ENCODE results near the gene PARD3.

The PARD3 gene

GRCh38 chr10:34127676-34128075, 687.4 kb downstream of the PARD3 start:
- TF ChIP-seq, protein P1, sequence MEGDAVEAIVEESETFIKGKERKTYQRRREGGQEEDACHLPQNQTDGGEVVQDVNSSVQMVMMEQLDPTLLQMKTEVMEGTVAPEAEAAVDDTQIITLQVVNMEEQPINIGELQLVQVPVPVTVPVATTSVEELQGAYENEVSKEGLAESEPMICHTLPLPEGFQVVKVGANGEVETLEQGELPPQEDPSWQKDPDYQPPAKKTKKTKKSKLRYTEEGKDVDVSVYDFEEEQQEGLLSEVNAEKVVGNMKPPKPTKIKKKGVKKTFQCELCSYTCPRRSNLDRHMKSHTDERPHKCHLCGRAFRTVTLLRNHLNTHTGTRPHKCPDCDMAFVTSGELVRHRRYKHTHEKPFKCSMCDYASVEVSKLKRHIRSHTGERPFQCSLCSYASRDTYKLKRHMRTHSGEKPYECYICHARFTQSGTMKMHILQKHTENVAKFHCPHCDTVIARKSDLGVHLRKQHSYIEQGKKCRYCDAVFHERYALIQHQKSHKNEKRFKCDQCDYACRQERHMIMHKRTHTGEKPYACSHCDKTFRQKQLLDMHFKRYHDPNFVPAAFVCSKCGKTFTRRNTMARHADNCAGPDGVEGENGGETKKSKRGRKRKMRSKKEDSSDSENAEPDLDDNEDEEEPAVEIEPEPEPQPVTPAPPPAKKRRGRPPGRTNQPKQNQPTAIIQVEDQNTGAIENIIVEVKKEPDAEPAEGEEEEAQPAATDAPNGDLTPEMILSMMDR (IDR thresholded peaks at IDR 0.05; ENCODE audit: low read depth, low read length), result no peak
- no peak overlapping the region for H3K27ac ChIP-seq
- H3K9me3 ChIP-seq (ENCODE audit: severe bottlenecking), result no peaks in the 10 kb centered on the region
- H3K36me3 ChIP-seq, result no peaks in the 10 kb centered on the region
- no peaks in the 10 kb centered on the region for H3K27me3 ChIP-seq (ENCODE audit: insufficient read depth, low read depth, severe bottlenecking)
- H3K4me3 ChIP-seq (ENCODE audit: low read depth, low read length), result no peak overlapping the region
- DNase-seq, result no peak

GRCh38 chr10:34126371-34127151, 688.5 kb downstream of the PARD3 start:
- no peak overlapping the region for H3K27ac ChIP-seq
- no peaks in the 10 kb centered on the region for H3K27me3 ChIP-seq (ENCODE audit: insufficient read depth, low read depth, severe bottlenecking)
- TF ChIP-seq, protein P1 (IDR thresholded peaks at IDR 0.05; ENCODE audit: low read depth, low read length), result no peak
- no peaks in the 10 kb centered on the region for H3K9me3 ChIP-seq (ENCODE audit: severe bottlenecking)
- H3K4me3 ChIP-seq (ENCODE audit: low read depth, low read length), result no peak overlapping the region
- no peak for DNase-seq
- H3K36me3 ChIP-seq, result no peaks in the 10 kb centered on the region

DNA sequence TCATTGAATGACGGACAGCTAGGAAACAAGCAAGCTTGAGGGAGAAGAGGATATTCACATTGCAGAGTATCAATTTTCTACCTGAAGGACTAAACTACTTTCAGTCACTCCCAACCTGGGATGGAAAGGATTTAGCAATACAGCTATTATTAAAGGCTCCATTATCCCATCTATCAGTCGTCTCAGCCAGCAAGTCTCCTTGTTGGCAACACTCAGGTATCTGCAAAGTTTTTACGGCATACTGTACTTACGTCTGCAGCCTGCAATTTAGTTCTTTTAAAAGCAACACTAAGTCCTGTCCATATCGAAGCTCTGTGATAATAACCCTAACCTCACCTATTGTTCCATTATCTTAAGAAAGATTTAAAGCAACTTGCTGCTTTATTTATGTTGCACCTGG, 689.4 kb downstream of the PARD3 start:
- H3K36me3 ChIP-seq, result no peaks in the 10 kb centered on the region
- TF ChIP-seq, protein P1 (IDR thresholded peaks at IDR 0.05; ENCODE audit: low read depth, low read length), result no peak
- DNase-seq, result no peak
- H3K27me3 ChIP-seq (ENCODE audit: insufficient read depth, low read depth, severe bottlenecking), result no peaks in the 10 kb centered on the region
- H3K27ac ChIP-seq, result no peak overlapping the region
- no peak overlapping the region for H3K4me3 ChIP-seq (ENCODE audit: low read depth, low read length)
- H3K9me3 ChIP-seq (ENCODE audit: severe bottlenecking), result no peaks in the 10 kb centered on the region

DNA sequence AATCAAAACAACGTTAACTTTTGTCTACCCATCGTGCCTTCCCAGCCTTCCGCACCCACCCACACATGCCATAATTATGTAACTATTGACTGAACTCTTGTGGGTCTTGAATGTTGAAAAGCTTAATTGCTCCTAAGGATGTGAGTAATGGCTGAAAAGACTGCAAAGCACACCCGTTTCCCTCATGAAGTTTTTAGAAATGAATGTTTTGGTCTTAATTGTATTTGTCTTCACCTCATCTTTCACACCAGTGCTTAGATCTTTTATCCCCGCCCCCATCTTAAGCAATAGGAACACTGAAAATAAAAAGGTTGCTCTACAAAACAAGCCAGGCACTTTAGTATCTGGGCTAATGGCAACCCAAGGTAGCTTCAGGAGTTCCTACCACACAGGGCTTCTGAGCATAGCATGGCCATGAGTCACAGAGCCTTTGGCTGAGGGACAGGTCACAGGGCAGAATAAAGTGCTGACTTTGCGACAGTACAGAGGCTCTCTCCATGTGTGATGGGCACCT, 690.5 kb downstream of the PARD3 start:
- Histone ChIP-seq H3K4me3 (ENCODE audit: low read depth, low read length) (no peak overlapping the region), H3K27ac (no peak overlapping the region), H3K9me3 (ENCODE audit: severe bottlenecking) (no peaks in the 10 kb centered on the region), H3K36me3 (no peaks in the 10 kb centered on the region), H3K27me3 (ENCODE audit: insufficient read depth, low read depth, severe bottlenecking) (no peaks in the 10 kb centered on the region)
- DNase-seq, result no peak
- TF ChIP-seq, protein P1 (IDR thresholded peaks at IDR 0.05; ENCODE audit: low read depth, low read length), result no peak

GRCh38 chr10:34121781-34122622, 693.1 kb downstream of the PARD3 start:
- TF ChIP-seq, protein P1 (IDR thresholded peaks at IDR 0.05; ENCODE audit: low read depth, low read length), result no peak
- no peak for DNase-seq
- H3K27ac ChIP-seq, result no peak overlapping the region
- no peaks in the 10 kb centered on the region for H3K27me3 ChIP-seq (ENCODE audit: insufficient read depth, low read depth, severe bottlenecking)
- H3K9me3 ChIP-seq (ENCODE audit: severe bottlenecking), result no peaks in the 10 kb centered on the region
- no peak overlapping the region for H3K4me3 ChIP-seq (ENCODE audit: low read depth, low read length)
- no peaks in the 10 kb centered on the region for H3K36me3 ChIP-seq

Data from WERI-Rb-1 (cell line).